NK-92 (cell line): Measurements from ENCODE around the gene RTN4RL1.

Experiments used
- DNase-seq: peaks from one replicate; lab custom pipeline; 2025; ENCODE audit not compliant: unreplicated experiment; lab: John Stamatoyannopoulos, UW

RTN4RL1 gene

GRCh38 chr17:1951920-1952319 is 73.2 kb downstream of the RTN4RL1 start:
- DNase-seq: no peak

GRCh38 chr17:1949754-1950153 is 75.4 kb downstream of the RTN4RL1 start:
- DNase-seq: no peak

GRCh38 chr17:1948517-1948825 is 76.7 kb downstream of the RTN4RL1 start:
- no peak for DNase-seq

GRCh38 chr17:1947743-1948516 is 77.2 kb downstream of the RTN4RL1 start:
- no peak for DNase-seq

- DNase-seq: no peak
These were observed 77.8 kb downstream of the RTN4RL1 start for GRCh38 chr17:1947229-1947742.

- DNase-seq: no peak
These were observed 78.9 kb downstream of the RTN4RL1 start for GRCh38 chr17:1946021-1946932.

- DNase-seq: no peak
These were observed 79.5 kb downstream of the RTN4RL1 start for GRCh38 chr17:1945621-1946020.

- DNase-seq: no peak
These were observed 81.7 kb downstream of the RTN4RL1 start for GRCh38 chr17:1943436-1943831.

- no peak for DNase-seq
These were observed 82.3 kb downstream of the RTN4RL1 start for GRCh38 chr17:1942666-1943435.

GRCh38 chr17:1942066-1942365 is 83.1 kb downstream of the RTN4RL1 start:
- DNase-seq: no peak

- DNase-seq: no peak
These were observed 83.7 kb downstream of the RTN4RL1 start for GRCh38 chr17:1941272-1942065.

- DNase-seq: no peak
These were observed 84.3 kb downstream of the RTN4RL1 start for GRCh38 chr17:1940810-1941185.

- DNase-seq: no peak
These were observed 84.9 kb downstream of the RTN4RL1 start for GRCh38 chr17:1939981-1940809.

- no peak for DNase-seq
These were observed 87.7 kb downstream of the RTN4RL1 start for GRCh38 chr17:1937461-1937860.

- DNase-seq: no peak
These were observed 88.4 kb downstream of the RTN4RL1 start for GRCh38 chr17:1936766-1937165.

GRCh38 chr17:1934901-1935300 is 90.2 kb downstream of the RTN4RL1 start:
- DNase-seq: no peak

GRCh38 chr17:1933875-1934715 is 91.0 kb downstream of the RTN4RL1 start:
- no peak for DNase-seq

GRCh38 chr17:1931844-1932579 is 93.1 kb downstream of the RTN4RL1 start:
- DNase-seq: no peak

GRCh38 chr17:1930337-1930645 is 94.8 kb downstream of the RTN4RL1 start:
- no peak for DNase-seq
